Stimulated activated CD4-positive, alpha-beta T cell treated with anti-CD3 and anti-CD28 coated beads, Interleukin-1b, Interleukin-23, amount 100 ng/mL, for 48 hours (primary cell): ENCODE results near the gene PARN.
"Not testable (repeated sequence)": the region's sequence is repeated elsewhere in the genome, so short reads cannot be mapped to it uniquely, and the experiment has no call there.

Experiments
- DNase-seq: peaks from one replicate; pipeline ENCODE4 v3.0.0-alpha.2; 2020

The PARN gene

DNA sequence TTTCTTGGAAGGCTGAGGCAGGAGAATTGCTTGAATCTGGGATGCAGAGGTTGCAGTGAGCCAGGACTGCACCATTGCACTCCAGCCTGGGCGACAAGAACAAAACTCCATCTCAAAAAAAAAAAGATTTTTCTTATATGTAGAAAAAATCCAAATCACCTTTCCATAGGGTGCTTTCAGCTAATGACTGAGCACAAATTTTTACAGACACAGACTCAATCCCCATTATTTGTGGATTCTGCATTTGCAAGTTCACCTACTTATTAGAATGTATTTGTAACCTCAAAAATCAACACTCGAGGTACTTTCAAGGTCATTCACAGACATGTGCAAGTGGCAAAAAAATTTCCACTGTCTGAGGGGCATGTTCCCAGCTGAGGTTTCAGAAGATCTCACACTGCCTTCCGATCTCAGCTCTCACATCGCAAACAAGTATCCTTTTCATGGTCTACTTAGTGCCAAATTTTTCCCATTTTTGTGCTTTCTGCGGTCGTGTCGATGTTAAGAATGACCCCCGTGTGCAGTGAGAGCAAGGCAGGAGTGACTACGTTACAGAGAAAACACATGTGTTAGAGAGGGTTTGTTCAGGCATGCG is 234.3 kb downstream of the PARN start:
- not testable (repeated sequence) for DNase-seq

DNA sequence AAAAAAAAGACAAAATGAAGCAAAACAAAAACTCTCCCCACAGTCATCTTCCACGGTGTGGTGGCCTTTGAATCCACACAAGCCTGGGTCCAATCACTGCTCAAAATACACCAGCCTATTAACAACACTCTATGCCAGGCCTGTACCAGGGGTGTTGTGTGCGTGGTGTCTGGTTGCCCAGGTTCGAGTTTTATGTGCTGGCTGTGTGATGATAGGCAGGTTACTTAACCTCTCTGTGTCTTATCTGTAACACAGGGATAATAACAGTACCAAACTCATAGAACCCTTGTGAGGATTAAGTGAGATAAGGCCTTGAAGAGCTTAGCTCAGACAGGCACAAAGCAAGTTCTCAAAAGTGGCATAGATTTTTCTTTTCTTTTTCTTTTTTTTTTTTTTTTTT is 235.2 kb downstream of the PARN start:
- no peak for DNase-seq

DNA sequence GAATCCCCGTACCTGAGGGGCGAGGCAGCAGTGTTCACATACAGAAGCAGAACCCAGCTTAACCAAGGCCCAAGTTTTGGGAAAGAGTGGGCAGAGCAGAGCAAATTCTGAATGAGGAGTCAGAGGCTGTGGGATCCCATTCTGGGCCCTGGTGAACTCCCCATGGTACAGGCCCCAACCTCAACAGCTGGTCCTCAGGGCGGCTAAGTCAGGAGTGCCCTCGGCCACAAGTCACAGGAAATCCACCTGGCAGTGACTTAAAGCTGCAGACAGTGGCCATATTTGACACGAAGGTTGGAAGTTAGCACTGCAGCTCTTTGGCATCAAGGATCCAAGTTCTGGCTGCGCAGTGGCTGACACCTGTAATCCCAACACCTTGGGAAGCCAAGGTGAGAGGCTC is 237.1 kb downstream of the PARN start:
- no peak for DNase-seq

DNA sequence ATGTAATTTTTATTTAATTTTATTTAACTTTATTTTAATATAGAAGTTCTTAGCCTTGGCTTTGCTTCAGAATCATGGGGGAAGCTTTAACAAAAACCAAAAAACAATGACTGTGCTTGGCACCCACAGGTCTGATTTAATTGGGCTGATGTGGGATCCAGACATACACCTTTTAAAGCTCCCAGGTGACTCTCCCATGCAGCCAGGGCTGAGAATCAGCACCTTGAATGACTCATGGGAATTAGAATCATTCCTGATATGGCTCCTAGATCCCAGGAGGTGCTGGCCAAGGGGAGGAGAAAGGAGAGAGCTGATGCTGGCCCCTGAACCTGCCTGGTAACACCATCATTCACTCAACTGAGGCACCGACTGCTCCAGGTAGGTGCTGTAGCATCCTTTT is 240.7 kb downstream of the PARN start:
- DNase-seq = no peak

DNA sequence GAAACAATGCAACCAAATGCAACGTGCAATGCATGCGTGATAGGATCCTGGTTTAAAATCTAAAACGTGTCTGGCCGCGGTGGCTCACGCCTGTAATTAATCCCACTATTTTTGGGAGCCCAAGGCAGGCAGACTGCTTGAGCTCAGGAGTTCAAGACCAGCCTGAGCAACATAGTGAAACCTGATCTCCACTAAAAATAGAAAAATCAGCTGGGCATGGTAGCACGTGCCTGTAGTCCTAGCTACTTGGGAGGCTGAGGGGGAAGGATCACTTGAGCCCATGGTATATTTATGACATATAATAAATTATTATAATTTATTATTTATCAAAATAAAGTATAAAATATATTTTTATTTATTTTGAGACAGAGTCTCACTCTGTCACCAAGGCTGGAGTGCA is 241.8 kb downstream of the PARN start:
- no peak for DNase-seq

DNA sequence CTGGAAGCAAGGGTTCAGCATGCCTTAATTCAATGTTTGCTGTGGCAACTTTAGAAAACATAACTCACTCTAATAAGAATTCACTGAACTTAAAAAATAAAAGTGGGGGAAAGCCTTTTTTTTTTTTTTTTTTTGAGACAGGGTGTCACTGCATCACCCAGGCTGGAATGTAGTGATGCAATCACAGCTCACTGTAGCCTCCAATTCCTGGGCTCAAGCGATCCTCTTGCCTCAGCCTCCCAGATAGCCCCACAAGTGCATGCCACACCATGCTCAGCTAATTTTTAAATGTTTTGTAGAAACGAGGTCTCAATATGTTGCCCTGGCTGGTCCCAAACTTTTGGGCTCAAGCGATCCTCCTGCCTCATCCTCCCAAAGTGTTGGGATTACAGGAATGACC is 243.9 kb downstream of the PARN start:
- no peak for DNase-seq
